Hepatic stellate cell (primary cell): ENCODE results near the gene RELL2.

Experiments used
- DNase-seq: peaks from one replicate; pipeline ENCODE4 v3.0.0; 2011; ENCODE audit warnings: low spot score

Gene RELL2

GRCh38 chr5:141677415-141677814, 40.6 kb downstream of the RELL2 start:
- no peak for DNase-seq

DNA sequence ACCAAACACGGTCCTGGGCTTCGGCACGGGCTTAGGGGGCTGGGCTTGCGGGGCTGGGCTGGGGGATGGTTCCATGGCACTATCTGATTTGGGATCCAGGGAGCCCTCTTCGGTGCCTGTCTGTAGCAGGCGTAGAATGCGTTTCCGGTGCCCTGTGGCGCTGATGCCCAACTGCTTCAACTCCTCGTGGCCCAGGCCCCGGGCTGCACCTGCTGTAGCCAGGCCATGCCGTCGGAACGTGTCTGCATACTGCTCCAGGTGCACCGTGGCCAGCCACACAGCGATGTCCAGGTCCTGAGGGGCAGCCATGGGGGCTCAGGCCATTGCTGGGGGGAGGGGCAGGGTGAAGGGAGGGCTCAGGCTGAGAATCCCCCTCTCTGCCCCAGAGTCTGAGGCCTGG, 43.4 kb downstream of the RELL2 start:
- DNase-seq: no peak

DNA sequence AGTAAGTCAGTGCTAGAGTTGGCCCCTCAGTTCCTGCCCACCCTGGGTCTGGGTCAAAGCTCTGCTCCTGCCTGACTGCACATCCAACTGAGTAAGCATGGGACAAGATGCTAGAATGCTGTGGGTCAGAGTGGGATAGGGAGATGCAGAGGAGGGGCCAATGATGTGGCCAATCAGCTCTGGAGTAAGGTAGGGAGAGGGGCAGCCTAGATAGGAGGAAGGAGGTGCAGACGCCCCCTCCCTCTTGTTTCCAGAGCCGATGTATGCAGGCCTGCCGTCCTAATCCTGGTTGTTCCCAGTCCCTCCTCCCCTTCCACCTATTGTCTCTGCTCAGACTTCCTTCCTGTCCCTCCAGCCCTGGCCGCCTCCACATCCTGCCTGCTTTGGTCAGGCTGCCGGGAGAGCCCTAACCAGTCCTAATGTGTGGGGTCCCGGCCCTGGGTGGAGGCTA, 44.0 kb downstream of the RELL2 start:
- peak; percentile 55 for DNase-seq

DNA sequence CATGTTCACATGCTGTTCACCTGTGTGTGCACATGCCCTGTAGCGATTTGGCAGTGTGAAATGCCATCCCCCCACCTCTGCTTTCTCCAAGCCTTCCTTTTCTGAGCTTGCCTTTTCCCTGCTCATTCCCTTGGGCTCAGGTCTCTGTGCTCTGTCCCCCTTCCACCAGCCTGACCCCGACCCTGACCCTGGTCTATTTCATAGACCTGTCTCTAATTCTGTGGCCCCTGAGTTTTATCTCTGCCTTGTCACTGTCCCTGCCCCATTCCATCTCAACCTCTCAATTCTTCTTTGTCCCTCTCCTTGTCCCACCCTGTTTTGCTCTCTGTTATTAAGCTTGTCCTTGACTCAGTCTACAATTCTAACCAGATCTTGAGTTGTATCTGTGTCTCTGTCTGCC, 44.5 kb downstream of the RELL2 start:
- no peak for DNase-seq

- peak; percentile 95 for DNase-seq
These were observed 45.2 kb downstream of the RELL2 start, which contains the start of gene ARAP3 for GRCh38 chr5:141681695-141682641. Gene ARAP3 (minus strand): TSS chr5:141682230. CDS start chr5:141680486, 1,744 bp downstream.

- DNase-seq: no peak
These were observed 46.9 kb downstream of the RELL2 start for GRCh38 chr5:141683596-141684141.

GRCh38 chr5:141685591-141685990, 48.8 kb downstream of the RELL2 start:
- no peak for DNase-seq

DNA sequence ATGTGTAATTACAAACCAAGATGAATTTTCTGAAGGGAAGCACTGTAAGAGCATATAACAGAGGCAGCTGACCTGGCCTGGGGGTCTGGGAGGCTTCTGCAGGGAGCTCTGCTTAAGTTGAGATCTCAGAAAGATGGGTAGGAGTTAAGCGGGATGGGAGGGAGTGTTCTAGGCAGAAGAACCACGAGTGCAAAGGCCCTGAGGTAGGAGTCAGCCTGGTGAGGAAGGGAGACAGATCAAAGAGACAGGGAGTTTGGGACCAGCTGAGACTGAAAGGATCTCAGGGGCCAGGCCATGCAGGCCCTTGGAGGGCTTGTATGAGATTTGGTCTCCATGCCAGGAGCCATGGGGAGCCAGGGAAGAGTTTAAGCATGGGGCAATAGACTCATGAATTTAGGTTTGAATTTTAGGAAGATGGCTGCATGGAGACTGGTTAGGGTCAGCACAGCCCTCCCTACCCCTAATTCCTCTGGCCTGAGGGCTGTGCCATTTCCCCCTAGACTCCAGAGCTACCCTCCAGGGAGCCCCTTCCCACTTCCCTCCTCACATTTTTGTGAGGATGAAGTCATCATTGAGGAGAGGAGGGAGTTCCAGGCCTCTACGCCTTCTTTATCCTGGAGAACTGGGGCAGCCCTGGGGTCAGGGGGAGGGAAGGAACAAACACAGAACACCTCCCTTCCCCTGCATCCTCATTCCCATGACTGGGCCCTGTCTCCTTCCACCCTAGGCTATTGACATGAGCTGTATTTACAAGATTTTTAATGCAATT, 50.0 kb downstream of the RELL2 start:
- DNase-seq: no peak
